HG03520 (cell line): Measurements from ENCODE around the gene GSC2.

Experiments used
- ATAC-seq: cut with Tn5 transposase; IDR thresholded peaks from one replicate; pipeline ENCODE4 v1.9.1; 2021; ENCODE audit warnings: mild to moderate bottlenecking, moderate library complexity; ENCODE audit not compliant: unreplicated experiment

The GSC2 gene

DNA sequence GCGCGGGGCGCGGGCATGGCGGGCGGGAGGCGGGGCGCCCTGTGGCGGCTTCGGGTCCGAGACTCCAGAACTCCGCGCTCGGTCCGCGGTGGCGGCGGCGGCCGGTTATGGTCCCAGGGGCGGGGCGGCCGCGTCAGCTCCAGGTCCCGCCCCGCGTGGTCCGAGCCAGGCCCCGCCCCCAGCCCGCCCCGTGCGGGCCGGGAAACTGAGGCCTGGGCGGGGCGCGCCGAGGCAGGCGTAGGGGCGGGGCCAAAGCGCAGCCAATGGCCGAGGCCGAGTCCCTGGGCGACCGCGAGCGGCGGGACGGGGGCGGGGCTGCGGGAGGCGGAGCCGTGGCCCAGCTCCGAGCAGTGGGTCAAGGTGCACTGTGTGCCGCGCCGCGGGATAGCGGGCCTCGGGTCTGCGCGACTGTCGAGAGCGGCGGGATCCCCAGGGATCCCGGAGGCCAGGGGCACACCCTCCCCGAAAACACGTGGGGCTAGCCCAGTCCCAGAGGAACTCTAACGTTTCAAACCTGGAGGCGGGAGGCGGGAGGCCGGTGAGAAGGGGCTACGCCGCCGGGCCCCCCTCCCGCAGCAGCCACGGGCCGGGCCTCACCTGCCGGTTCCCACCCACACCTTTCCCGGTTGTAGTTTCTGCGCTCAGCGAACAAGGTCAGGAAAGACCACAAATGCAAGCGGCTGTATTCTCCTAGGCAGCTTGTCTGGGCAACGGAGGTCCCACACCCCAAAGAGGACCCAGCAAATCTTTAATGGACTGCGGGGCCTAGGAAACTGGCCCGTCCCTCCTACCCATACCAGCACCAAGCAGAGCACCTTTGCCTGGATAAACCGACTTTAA is 28.8 kb upstream of the GSC2 start, which contains the start of gene SLC25A1:
SLC25A1 (minus strand) TSS at position 80 of the 840 bp plus-strand sequence; CDS start at position 17, 63 bp downstream.
- ATAC-seq, result peak; percentile 53

GRCh38 chr22:19178065-19178656 is 28.1 kb upstream of the GSC2 start:
- ATAC-seq, result peak; percentile 29

DNA sequence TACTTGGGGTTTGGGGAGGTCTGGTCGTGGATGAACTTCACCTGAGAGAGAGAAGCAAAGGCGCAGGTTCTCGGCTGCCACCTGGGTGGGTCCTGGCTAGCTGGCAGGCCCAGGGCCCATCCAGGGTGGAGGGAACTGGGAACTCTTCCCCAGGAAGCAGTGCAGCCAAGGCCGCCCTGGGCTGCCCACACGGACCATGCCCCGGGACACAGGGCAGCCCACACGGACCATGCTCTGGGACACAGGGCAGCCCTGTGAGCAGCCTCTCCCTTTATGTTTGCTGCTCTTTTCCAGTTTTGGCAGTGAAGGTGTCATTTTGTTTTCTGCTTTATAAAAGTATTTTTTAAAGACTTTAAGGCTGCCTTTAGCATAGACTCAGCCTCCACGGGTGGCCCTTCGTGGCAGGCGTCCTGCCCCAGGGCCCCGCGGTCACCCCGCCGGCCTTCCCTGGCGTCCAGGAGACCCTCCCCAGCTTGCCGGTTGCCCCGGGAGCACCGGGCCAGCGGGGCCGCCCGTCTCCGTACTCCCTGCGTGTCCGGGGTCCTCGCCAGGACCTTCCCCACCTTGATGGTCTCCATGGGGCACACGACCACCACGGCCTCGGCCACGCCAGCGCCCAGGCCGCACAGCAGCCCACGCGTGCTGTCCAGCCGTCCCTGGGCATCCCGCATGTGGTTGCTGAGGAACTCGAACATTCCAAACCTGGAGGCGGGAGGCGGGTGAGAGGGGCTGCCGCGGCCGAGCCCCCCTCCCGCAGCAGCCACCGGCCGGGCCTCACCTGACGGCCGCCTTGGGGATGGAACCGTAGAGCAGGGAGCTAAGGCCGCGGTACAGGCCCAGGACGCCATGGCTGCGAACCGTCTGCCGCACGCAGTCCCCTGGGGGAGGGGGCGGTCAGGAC is 27.3 kb upstream of the GSC2 start:
- no peak for ATAC-seq

- ATAC-seq, result no peak
These were observed 26.6 kb upstream of the GSC2 start for GRCh38 chr22:19176732-19177131.

GRCh38 chr22:19176175-19176643 is 26.1 kb upstream of the GSC2 start:
- no peak for ATAC-seq

DNA sequence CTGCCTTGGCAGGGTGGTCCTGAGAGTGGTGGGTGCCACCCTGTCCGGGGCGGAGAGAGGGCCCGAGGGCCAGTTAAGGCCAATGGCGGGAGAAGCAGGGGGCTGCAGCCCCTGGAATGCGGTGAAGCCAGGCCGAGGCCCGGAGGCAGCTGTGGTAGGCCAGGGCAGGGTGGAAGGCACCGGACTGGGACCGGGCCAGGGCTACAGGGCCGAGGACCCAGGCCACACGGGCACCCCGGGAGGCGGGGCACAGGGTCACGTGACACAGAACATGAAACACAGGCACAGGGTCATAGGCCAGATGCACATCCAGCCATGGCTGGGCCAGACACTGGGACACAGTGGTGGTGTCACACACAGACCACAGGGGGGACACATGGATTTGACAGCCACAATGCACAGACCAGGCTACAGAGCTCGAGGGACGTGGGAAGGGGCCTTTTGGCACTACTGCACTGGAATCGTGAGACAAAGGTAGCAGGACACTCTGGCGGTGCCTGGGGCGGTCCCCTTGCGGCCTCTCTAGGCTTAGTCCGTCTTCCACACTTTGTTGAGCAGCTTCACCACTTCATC is 25.6 kb upstream of the GSC2 start:
- ATAC-seq, result no peak

DNA sequence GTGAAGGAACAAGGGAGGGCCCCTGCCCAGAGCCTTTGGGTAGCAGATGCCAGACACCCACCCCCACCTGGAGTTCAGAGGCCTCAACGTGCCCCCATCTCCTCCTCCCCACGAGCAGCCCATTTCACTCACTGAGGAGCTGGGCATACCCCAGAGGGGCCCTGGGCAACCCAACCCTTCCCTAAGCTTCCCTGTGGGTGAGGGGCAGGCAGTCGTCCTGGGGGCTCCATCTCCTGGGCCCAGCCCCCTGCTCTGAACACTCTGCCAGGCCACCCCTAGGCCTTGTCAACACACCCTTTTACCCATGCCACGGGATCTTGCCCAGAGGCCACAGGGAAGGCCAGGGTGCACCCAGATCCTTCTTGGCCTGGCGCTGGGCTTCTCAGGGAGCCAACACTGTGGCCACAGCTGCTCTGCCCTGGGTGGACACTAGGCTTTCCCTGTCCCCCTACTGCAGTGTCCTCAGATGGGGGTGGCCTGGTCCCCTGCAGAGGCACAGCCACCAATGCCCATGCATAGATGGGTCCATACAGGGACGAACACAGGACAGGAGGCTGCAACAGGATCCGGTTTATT is 25.0 kb upstream of the GSC2 start:
- ATAC-seq, result no peak

GRCh38 chr22:19174106-19175025 is 24.3 kb upstream of the GSC2 start:
- ATAC-seq, result no peak

GRCh38 chr22:19173047-19174035 is 23.2 kb upstream of the GSC2 start:
- no peak for ATAC-seq

DNA sequence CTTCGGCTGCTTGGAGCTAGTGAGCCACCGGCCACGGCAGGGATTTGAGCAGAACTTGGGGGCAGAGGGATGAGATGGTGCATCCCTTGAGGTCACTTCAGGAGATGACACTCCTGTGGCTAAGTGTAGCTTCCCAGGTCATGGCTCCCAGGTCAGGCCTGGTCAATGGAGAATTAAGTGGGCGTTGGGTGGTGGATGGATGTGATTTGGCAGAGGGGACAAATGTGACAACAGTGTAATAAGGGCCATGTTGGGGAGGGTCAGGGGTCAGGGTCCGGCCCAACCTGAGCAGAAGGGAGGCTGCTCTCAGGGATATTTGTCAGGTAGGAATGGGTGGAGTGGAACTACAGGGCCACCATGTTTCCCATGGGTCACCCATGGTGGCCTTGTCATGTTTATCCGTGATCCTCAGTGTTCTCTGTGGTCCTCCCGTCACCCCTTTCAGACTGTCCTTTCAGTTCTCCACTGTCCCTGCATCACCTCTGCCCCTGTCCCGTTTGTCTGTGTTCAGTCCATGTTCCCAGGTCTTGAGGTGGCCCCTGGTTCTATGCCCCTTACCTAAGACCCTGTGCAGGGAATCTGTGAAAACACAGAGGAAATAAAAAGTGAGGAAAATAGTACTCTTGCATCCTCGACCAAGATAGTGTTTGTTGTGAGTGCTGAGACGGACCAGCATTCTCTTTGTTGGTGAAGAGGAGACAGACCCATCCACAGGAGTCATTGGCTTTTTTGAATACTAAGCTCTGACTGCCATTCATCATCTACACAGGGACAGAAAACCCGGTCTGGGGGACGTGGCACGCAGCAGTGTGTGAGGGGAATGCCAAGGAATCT is 22.3 kb upstream of the GSC2 start:
- ATAC-seq, result no peak

GRCh38 chr22:19169947-19170318 is 19.8 kb upstream of the GSC2 start:
- no peak for ATAC-seq

GRCh38 chr22:19169002-19169946 is 19.2 kb upstream of the GSC2 start:
- no peak for ATAC-seq

- ATAC-seq, result no peak
These were observed 18.2 kb upstream of the GSC2 start for GRCh38 chr22:19168088-19168890.

- ATAC-seq, result no peak
These were observed 17.2 kb upstream of the GSC2 start for GRCh38 chr22:19167106-19167869.

DNA sequence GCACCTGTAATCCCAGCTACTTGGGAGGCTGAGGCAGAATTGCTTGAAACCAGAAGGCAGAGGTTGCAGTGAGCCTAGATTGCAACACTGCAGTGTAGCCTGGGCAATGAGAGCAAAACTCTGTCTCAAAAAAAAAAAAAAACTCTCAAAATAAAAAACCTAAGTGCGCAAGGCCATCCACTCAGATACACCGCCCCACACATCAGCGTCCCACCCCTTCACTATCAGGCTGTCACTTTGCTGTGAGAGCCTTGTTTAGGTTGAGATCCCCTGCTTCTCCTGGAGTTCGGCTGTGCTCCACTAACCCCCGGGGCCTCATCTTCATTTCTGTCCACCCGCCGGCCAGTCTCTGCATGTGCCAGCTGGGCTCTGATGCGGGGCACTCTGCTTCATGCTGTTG is 16.3 kb upstream of the GSC2 start:
- ATAC-seq, result no peak
